Mesenchymal stem cell (in vitro differentiated cells and primary cell): ENCODE results near the gene EFCAB6.

ENCODE experiments used
- DNase-seq: peaks from one replicate; pipeline ENCODE4 v3.0.0-alpha.2; 2013
- H2AFZ ChIP-seq: one replicate; pipeline ENCODE4 v1.6.1; 2013; ENCODE audit warnings: low read depth, mild to moderate bottlenecking, control low read depth, inconsistent platforms, low read length, moderate library complexity
- H2AK5ac ChIP-seq: 2 replicates; pipeline ENCODE4 v1.6.1; 2013; ENCODE audit warnings: low read length, moderate library complexity, mild to moderate bottlenecking, inconsistent platforms; ENCODE audit not compliant: severe bottlenecking
- H2BK120ac ChIP-seq: one replicate; pipeline ENCODE4 v1.6.1; 2013; ENCODE audit warnings: low read depth, mild to moderate bottlenecking, inconsistent platforms, low read length, moderate library complexity
- H2BK12ac ChIP-seq, 2 experiments: one replicate each; pipeline ENCODE4 v1.6.1; 2013; ENCODE audit warnings: inconsistent platforms in 2 of 2, low read length in 2 of 2, mild to moderate bottlenecking in 2 of 2, moderate library complexity in 2 of 2, control low read depth in 1 of 2
- H2BK15ac ChIP-seq: one replicate; pipeline ENCODE4 v1.6.1; 2013; ENCODE audit warnings: mild to moderate bottlenecking, low read depth, inconsistent platforms; ENCODE audit not compliant: poor library complexity, severe bottlenecking
- H2BK5ac ChIP-seq: 2 replicates; pipeline ENCODE4 v1.6.1; 2013; ENCODE audit warnings: low read depth, mild to moderate bottlenecking, low read length, control low read depth, inconsistent platforms; ENCODE audit not compliant: poor library complexity, severe bottlenecking
- H3K14ac ChIP-seq, 2 experiments: one replicate each; pipeline ENCODE4 v1.6.1; 2013; ENCODE audit warnings: inconsistent platforms in 2 of 2, low read length in 2 of 2, control low read depth in 1 of 2, mild to moderate bottlenecking in 1 of 2, moderate library complexity in 1 of 2
- H3K18ac ChIP-seq, 2 experiments: one replicate each; pipeline ENCODE4 v1.6.1; 2013; ENCODE audit warnings: inconsistent platforms in 2 of 2, low read length in 2 of 2, control low read depth in 1 of 2, low read depth in 1 of 2, mild to moderate bottlenecking in 1 of 2
- H3K23ac ChIP-seq, 2 experiments: one replicate each; pipeline ENCODE4 v1.6.1; 2013; ENCODE audit warnings: inconsistent platforms in 2 of 2, low read length in 2 of 2, mild to moderate bottlenecking in 2 of 2, moderate library complexity in 2 of 2, control low read depth in 1 of 2
- H3K27ac ChIP-seq: 2 replicates; pipeline ENCODE4 v1.5.1; 2013; ENCODE audit warnings: mild to moderate bottlenecking, moderate library complexity, low read length, control low read depth, inconsistent platforms; ENCODE audit not compliant: poor library complexity, severe bottlenecking
- H3K27me3 ChIP-seq, 2 experiments: 2 replicates each; pipeline versions ENCODE4 v1.6.1 to v1.7.0; 2013; ENCODE audit warnings: low read length in 2 of 2, mild to moderate bottlenecking in 2 of 2, moderate library complexity in 2 of 2, control low read depth in 1 of 2, inconsistent platforms in 1 of 2; ENCODE audit not compliant: control insufficient read depth in 1 of 2, insufficient read depth in 1 of 2
- H3K36me3 ChIP-seq, 2 experiments: 2 replicates each; pipeline versions ENCODE4 v1.6.1 to v1.7.0; 2013; ENCODE audit warnings: low read length in 2 of 2, control low read depth in 1 of 2, inconsistent platforms in 1 of 2, low read depth in 1 of 2, mild to moderate bottlenecking in 1 of 2; ENCODE audit not compliant: insufficient read depth in 2 of 2, control insufficient read depth in 1 of 2
- H3K4ac ChIP-seq, 2 experiments: one replicate each; pipeline ENCODE4 v1.6.1; 2013; ENCODE audit warnings: inconsistent platforms in 2 of 2, low read length in 2 of 2, mild to moderate bottlenecking in 2 of 2, moderate library complexity in 2 of 2, control low read depth in 1 of 2, low read depth in 1 of 2
- H3K4me1 ChIP-seq: 2 replicates; pipeline ENCODE4 v1.6.1; 2013; ENCODE audit warnings: low read depth, low read length, control low read depth; ENCODE audit not compliant: control insufficient read depth, insufficient read depth
- H3K4me2 ChIP-seq: 2 replicates; pipeline ENCODE4 v1.6.1; 2013; ENCODE audit warnings: low read length, mild to moderate bottlenecking, inconsistent platforms; ENCODE audit not compliant: poor library complexity, severe bottlenecking
- H3K4me3 ChIP-seq, 2 experiments: 2 replicates each; pipeline versions ENCODE4 v1.5.1 to v1.7.0; 2013; ENCODE audit warnings: low read length in 2 of 2, mild to moderate bottlenecking in 2 of 2, control low read depth in 1 of 2, low read depth in 1 of 2; ENCODE audit not compliant: insufficient read depth in 1 of 2
- H3K79me1 ChIP-seq: replicated peaks from 2 replicates; pipeline ENCODE4 v1.6.1; 2013; ENCODE audit warnings: mild to moderate bottlenecking, control low read depth, low read length, inconsistent platforms; ENCODE audit not compliant: poor library complexity, severe bottlenecking
- H3K9ac ChIP-seq: 2 replicates; pipeline ENCODE4 v1.7.0; 2013; ENCODE audit warnings: mild to moderate bottlenecking, low read length, moderate library complexity
- H3K9me3 ChIP-seq: 2 replicates; pipeline ENCODE4 v1.7.0; 2013; ENCODE audit warnings: mild to moderate bottlenecking, low read length; ENCODE audit not compliant: control insufficient read depth
- H4K8ac ChIP-seq: one replicate; pipeline ENCODE4 v1.6.1; 2013; ENCODE audit warnings: inconsistent platforms, mild to moderate bottlenecking, low read length, moderate library complexity
- H4K91ac ChIP-seq: one replicate; pipeline ENCODE4 v1.6.1; 2013; ENCODE audit warnings: mild to moderate bottlenecking, low read length, inconsistent platforms
- WGBS: methylation state at CpG from one replicate; pipeline ENCODE4 v1.1.7; 2013; ENCODE audit warnings: mixed read lengths; 5-methylcytosine and 5-hydroxymethylcytosine counted together

EFCAB6 gene

GRCh38 chr22:43550672-43551071, 261.4 kb downstream of the EFCAB6 start:
- H3K4ac ChIP-seq, result no peak overlapping the region
- H3K4me2 ChIP-seq, result no peak overlapping the region
- H3K79me1 ChIP-seq, result no peaks in the 10 kb centered on the region
- no peaks in the 10 kb centered on the region for H3K36me3 ChIP-seq
- H3K4me1 ChIP-seq, result no peaks in the 10 kb centered on the region
- H3K18ac ChIP-seq, result no peak overlapping the region
- H3K14ac ChIP-seq, result no peak overlapping the region
- 73% methylated on average over 6 of the region's 6 CpGs for WGBS
- no peak overlapping the region for H4K8ac ChIP-seq
- no peak overlapping the region for H4K91ac ChIP-seq
- H2BK120ac ChIP-seq, result no peak overlapping the region
- H2BK15ac ChIP-seq, result no peak overlapping the region
- H3K4me3 ChIP-seq, result no peak overlapping the region
- H2BK12ac ChIP-seq, result no peak overlapping the region
- DNase-seq, result no peak
- no peak overlapping the region for H2BK5ac ChIP-seq
- H3K9ac ChIP-seq, result no peak overlapping the region
- no peaks in the 10 kb centered on the region for H3K27me3 ChIP-seq
- no peak overlapping the region for H2AFZ ChIP-seq
- H3K27ac ChIP-seq, result no peak overlapping the region
- H2AK5ac ChIP-seq, result no peak overlapping the region
- peaks cover 2% of the 10 kb centered on the region for H3K9me3 ChIP-seq
- no peak overlapping the region for H3K23ac ChIP-seq

- DNase-seq, result no peak
- no peak overlapping the region for H3K18ac ChIP-seq
- H2BK5ac ChIP-seq, result no peak overlapping the region
Measured at GRCh38 chr22:43550024-43550620, 262.0 kb downstream of the EFCAB6 start.

GRCh38 chr22:43546186-43546585, 265.9 kb downstream of the EFCAB6 start:
- no peak for DNase-seq
- Histone ChIP-seq H2AK5ac (no peak overlapping the region), H3K14ac (no peak overlapping the region), H4K8ac (no peak overlapping the region), H2AFZ (no peak overlapping the region), H3K18ac (no peak overlapping the region), H2BK120ac (no peak overlapping the region), H3K4me1 (no peaks in the 10 kb centered on the region), H2BK12ac (no peak overlapping the region), H3K9ac (no peak overlapping the region), H4K91ac (no peak overlapping the region), H3K79me1 (no peaks in the 10 kb centered on the region), H3K4me2 (no peak overlapping the region), H3K36me3 (no peaks in the 10 kb centered on the region), H3K27ac (no peak overlapping the region), H2BK5ac (no peak overlapping the region), H3K27me3 (no peaks in the 10 kb centered on the region), H2BK15ac (no peak overlapping the region), H3K4ac (no peak overlapping the region), H3K23ac (no peak overlapping the region), H3K4me3 (no peak overlapping the region), H3K9me3 (no peaks in the 10 kb centered on the region)
- WGBS, result 69% methylated on average over 2 of the region's 5 CpGs

More at GRCh38 chr22:43550024-43550620, 262.0 kb downstream of the EFCAB6 start:
- no peak overlapping the region for H4K91ac ChIP-seq
- no peaks in the 10 kb centered on the region for H3K4me1 ChIP-seq
- WGBS, result 73% methylated on average over 14 of the region's 14 CpGs
- H3K9me3 ChIP-seq, result no peaks in the 10 kb centered on the region
- H3K4me3 ChIP-seq, result no peak overlapping the region
- H3K9ac ChIP-seq, result no peak overlapping the region
- H2AFZ ChIP-seq, result no peak overlapping the region
- H3K4me2 ChIP-seq, result no peak overlapping the region
- no peak overlapping the region for H3K14ac ChIP-seq
- H2BK12ac ChIP-seq, result no peak overlapping the region
- no peaks in the 10 kb centered on the region for H3K27me3 ChIP-seq
- H2BK15ac ChIP-seq, result no peak overlapping the region
- H3K36me3 ChIP-seq, result no peaks in the 10 kb centered on the region
- H3K4ac ChIP-seq, result no peak overlapping the region
- no peak overlapping the region for H2BK120ac ChIP-seq
- H3K23ac ChIP-seq, result no peak overlapping the region
- no peak overlapping the region for H3K27ac ChIP-seq
- H3K79me1 ChIP-seq, result no peaks in the 10 kb centered on the region
- H2AK5ac ChIP-seq, result no peak overlapping the region
- no peak overlapping the region for H4K8ac ChIP-seq

GRCh38 chr22:43544289-43544673, 267.8 kb downstream of the EFCAB6 start:
- Histone ChIP-seq H3K9me3 (no peaks in the 10 kb centered on the region), H3K14ac (no peak overlapping the region), H3K4me1 (no peaks in the 10 kb centered on the region), H2BK120ac (no peak overlapping the region), H3K18ac (no peak overlapping the region), H3K36me3 (no peaks in the 10 kb centered on the region), H2AK5ac (no peak overlapping the region), H3K79me1 (no peaks in the 10 kb centered on the region), H3K4me3 (no peak overlapping the region), H3K4me2 (no peak overlapping the region), H3K4ac (no peak overlapping the region), H2BK12ac (no peak overlapping the region), H3K23ac (no peak overlapping the region), H2BK5ac (no peak overlapping the region), H4K91ac (no peak overlapping the region), H2BK15ac (no peak overlapping the region), H4K8ac (no peak overlapping the region), H3K27ac (no peak overlapping the region), H3K9ac (no peak overlapping the region), H2AFZ (no peak overlapping the region), H3K27me3 (no peaks in the 10 kb centered on the region)
- WGBS, result 55% methylated on average over 4 of the region's 4 CpGs
- no peak for DNase-seq
